ACC112 (cell line): ENCODE results near the gene LRCH4.
A peak's percentile ranks its signal among the peaks of the same experiment; 100 is the strongest.

Source experiments
- H2AFZ ChIP-seq: fragments of 200-600 bp; sonication (generic); one replicate; pipeline ENCODE4 v1.6.0; 2017; ENCODE audit warnings: antibody characterized with exemption, low read length; ENCODE audit not compliant: unreplicated experiment
- H3K27ac ChIP-seq: fragments of 200-600 bp; sonication (generic); 2 replicates; pipeline ENCODE4 v1.5.1; 2014; ENCODE audit warnings: low read depth, mild to moderate bottlenecking, antibody characterized with exemption, low read length, moderate library complexity
- H3K27me3 ChIP-seq: fragments of 200-600 bp; sonication (generic); 2 replicates; pipeline ENCODE4 v1.6.1; 2014; ENCODE audit warnings: mild to moderate bottlenecking, antibody characterized with exemption, low read length, moderate library complexity, mixed read lengths; ENCODE audit not compliant: insufficient read depth
- H3K36me3 ChIP-seq: fragments of 200-600 bp; sonication (generic); 2 replicates; pipeline ENCODE4 v1.6.1; 2016; ENCODE audit warnings: mild to moderate bottlenecking, antibody characterized with exemption, low read length, moderate library complexity, mixed read lengths; ENCODE audit not compliant: insufficient read depth
- H3K4me1 ChIP-seq: fragments of 200-600 bp; sonication (generic); one replicate; pipeline ENCODE4 v1.6.1; 2016; ENCODE audit warnings: low read length, mixed read lengths; ENCODE audit not compliant: insufficient read depth, unreplicated experiment, control insufficient read depth
- H3K4me3 ChIP-seq: fragments of 200-600 bp; sonication (generic); 2 replicates; pipeline ENCODE4 v1.5.1; 2014; ENCODE audit warnings: mild to moderate bottlenecking, low read depth, low read length
- H3K79me2 ChIP-seq: fragments of 200-600 bp; sonication (generic); one replicate; pipeline ENCODE4 v1.6.0; 2016; ENCODE audit warnings: low read length; ENCODE audit not compliant: control insufficient read depth, unreplicated experiment, insufficient read depth

The LRCH4 gene

GRCh38 chr7:100604976-100605911 lies 19.3 kb upstream of the LRCH4 start:
- Histone ChIP-seq H3K27ac (no peak overlapping the region), H3K79me2 (peaks cover 15% of the 10 kb centered on the region), H3K4me1 (peaks cover 8% of the 10 kb centered on the region), H3K27me3 (no peaks in the 10 kb centered on the region), H3K36me3 (peaks cover 3% of the 10 kb centered on the region), H3K4me3 (peak overlapping the region; percentile 93), H2AFZ (no peak overlapping the region)

- 0 out of 2 replicates have a peak overlapping the region, but pooled peaks have one; percentile 46 for H3K27ac ChIP-seq
These were observed 18.4 kb upstream of the LRCH4 start for GRCh38 chr7:100604028-100604975.

GRCh38 chr7:100603726-100604027 lies 17.7 kb upstream of the LRCH4 start:
- H3K27me3 ChIP-seq: no peaks in the 10 kb centered on the region
- H3K4me3 ChIP-seq: peak overlapping the region; percentile 93
- H2AFZ ChIP-seq: peak overlapping the region; percentile 35
- H3K79me2 ChIP-seq: peaks cover 15% of the 10 kb centered on the region
- peaks cover 8% of the 10 kb centered on the region for H3K4me1 ChIP-seq
- H3K27ac ChIP-seq: peak overlapping the region; percentile 46; the same call in 1 of the 2 replicates
- H3K36me3 ChIP-seq: peaks cover 3% of the 10 kb centered on the region

More at GRCh38 chr7:100604028-100604975, 18.4 kb upstream of the LRCH4 start:
- Histone ChIP-seq H3K4me3 (peak overlapping the region; percentile 93), H3K27me3 (no peaks in the 10 kb centered on the region), H3K4me1 (peaks cover 8% of the 10 kb centered on the region), H3K79me2 (peaks cover 15% of the 10 kb centered on the region), H2AFZ (peak overlapping the region; percentile 35), H3K36me3 (peaks cover 3% of the 10 kb centered on the region)

GRCh38 chr7:100602889-100603725 lies 17.2 kb upstream of the LRCH4 start:
- Histone ChIP-seq H3K27ac (peak overlapping the region; percentile 46), H3K4me3 (peak overlapping the region; percentile 93), H2AFZ (no peak overlapping the region), H3K4me1 (peaks cover 8% of the 10 kb centered on the region), H3K27me3 (no peaks in the 10 kb centered on the region), H3K36me3 (peaks cover 3% of the 10 kb centered on the region), H3K79me2 (peaks cover 15% of the 10 kb centered on the region)

- peaks cover 15% of the 10 kb centered on the region for H3K79me2 ChIP-seq
- no peak overlapping the region for H3K4me3 ChIP-seq
- no peak overlapping the region for H2AFZ ChIP-seq
- no peaks in the 10 kb centered on the region for H3K27me3 ChIP-seq
- H3K27ac ChIP-seq: no peak overlapping the region
- H3K36me3 ChIP-seq: no peaks in the 10 kb centered on the region; the same call in 1 of the 2 replicates
- H3K4me1 ChIP-seq: no peaks in the 10 kb centered on the region
These were observed 14.8 kb upstream of the LRCH4 start for GRCh38 chr7:100600730-100601038.

- H3K27me3 ChIP-seq: no peaks in the 10 kb centered on the region
- H3K36me3 ChIP-seq: no peaks in the 10 kb centered on the region
- no peak overlapping the region for H3K27ac ChIP-seq
- H3K79me2 ChIP-seq: peaks cover 15% of the 10 kb centered on the region
- H3K4me1 ChIP-seq: no peaks in the 10 kb centered on the region
- H3K4me3 ChIP-seq: no peak overlapping the region
- no peak overlapping the region for H2AFZ ChIP-seq
These were observed 14.2 kb upstream of the LRCH4 start for GRCh38 chr7:100599911-100600729.

GRCh38 chr7:100598425-100598824 lies 12.5 kb upstream of the LRCH4 start:
- no peak overlapping the region for H3K27ac ChIP-seq
- H3K36me3 ChIP-seq: no peaks in the 10 kb centered on the region
- peaks cover 10% of the 10 kb centered on the region for H3K79me2 ChIP-seq
- no peaks in the 10 kb centered on the region for H3K27me3 ChIP-seq
- no peak overlapping the region for H3K4me3 ChIP-seq
- no peaks in the 10 kb centered on the region for H3K4me1 ChIP-seq
- H2AFZ ChIP-seq: no peak overlapping the region

GRCh38 chr7:100595188-100595587 lies 9.3 kb upstream of the LRCH4 start:
- H2AFZ ChIP-seq: no peak overlapping the region
- H3K4me3 ChIP-seq: no peak overlapping the region
- H3K79me2 ChIP-seq: no peaks in the 10 kb centered on the region
- peaks cover 6% of the 10 kb centered on the region for H3K4me1 ChIP-seq
- H3K36me3 ChIP-seq: no peaks in the 10 kb centered on the region
- no peak overlapping the region for H3K27ac ChIP-seq
- no peaks in the 10 kb centered on the region for H3K27me3 ChIP-seq

- Histone ChIP-seq H3K27me3 (no peaks in the 10 kb centered on the region), H3K27ac (no peak overlapping the region), H3K4me3 (no peak overlapping the region), H3K79me2 (no peaks in the 10 kb centered on the region), H3K36me3 (no peaks in the 10 kb centered on the region), H2AFZ (no peak overlapping the region), H3K4me1 (peaks cover 6% of the 10 kb centered on the region)
These were observed 5.7 kb upstream of the LRCH4 start for GRCh38 chr7:100591596-100591995.
